OCI-LY7 (cell line): ENCODE measurements around the gene CEP57L1. TPM values are rescaled to one million over a fixed set of nuclear protein-coding genes. Genes with fewer than 3 reads are reported as not detected.

ENCODE experiments used
- BruUV-seq: library from RNA; stranded (reverse); fragments of 400-500 nt; replicated peaks from 2 replicates; lab custom pipeline; 2021; lab: Mats Ljungman, UMichigan
- CTCF ChIA-PET: fragments of 300-600 bp; sonication (Branson Sonifier 250); formaldehyde crosslinking; loops from one replicate; lab custom pipeline; 2022; ENCODE audit warnings: antibody characterized with exemption; ENCODE audit not compliant: unreplicated experiment; lab: Charles Lee
- POLR2A ChIA-PET: fragments of 300-600 bp; sonication (Branson Sonifier 250); formaldehyde crosslinking; loops from one replicate; lab custom pipeline; 2022; ENCODE audit warnings: antibody characterized with exemption; lab: Charles Lee
- DNase-seq: peaks from one replicate; pipeline ENCODE4 v3.0.0-alpha.2; 2015; ENCODE audit warnings: low spot score
- H2AFZ ChIP-seq: fragments of 200-600 bp; sonication (generic), shearing (Covaris generic); 2 replicates; pipeline ENCODE4 v1.6.1; 2014; ENCODE audit warnings: mild to moderate bottlenecking, antibody characterized with exemption, low read length, moderate library complexity
- H3K27ac ChIP-seq: fragments of 200-600 bp; sonication (generic); 2 replicates; pipeline ENCODE4 v1.5.1; 2014; ENCODE audit warnings: mixed run types, low read depth, mild to moderate bottlenecking, moderate library complexity, low read length, inconsistent platforms; ENCODE audit not compliant: poor library complexity, severe bottlenecking
- H3K36me3 ChIP-seq: fragments of 200-600 bp; sonication (generic); 2 replicates; pipeline ENCODE4 v1.6.1; 2014; ENCODE audit warnings: mild to moderate bottlenecking, antibody characterized with exemption, low read length, moderate library complexity, mixed read lengths; ENCODE audit not compliant: insufficient read depth
- H3K4me1 ChIP-seq: fragments of 200-600 bp; sonication (generic); 2 replicates; pipeline ENCODE4 v1.5.1; 2014; ENCODE audit warnings: mild to moderate bottlenecking, low read length; ENCODE audit not compliant: insufficient read depth, poor library complexity, severe bottlenecking
- H3K4me2 ChIP-seq: fragments of 200-600 bp; sonication (generic); 2 replicates; pipeline ENCODE4 v1.6.1; 2014; ENCODE audit warnings: mild to moderate bottlenecking, low read length
- H3K4me3 ChIP-seq: fragments of 200-600 bp; sonication (generic); 2 replicates; pipeline ENCODE4 v1.5.1; 2014; ENCODE audit warnings: mild to moderate bottlenecking, low read depth, low read length; ENCODE audit not compliant: poor library complexity, severe bottlenecking
- H3K79me2 ChIP-seq: fragments of 200-600 bp; sonication (generic); 2 replicates; pipeline ENCODE4 v1.6.1; 2016; ENCODE audit warnings: low read depth, mild to moderate bottlenecking, low read length, moderate library complexity, mixed read lengths; ENCODE audit not compliant: insufficient read depth
- H3K9me2 ChIP-seq: fragments of 200-600 bp; sonication (generic); 2 replicates; pipeline ENCODE4 v1.6.1; 2016; ENCODE audit warnings: mild to moderate bottlenecking, low read length, mixed read lengths; ENCODE audit not compliant: insufficient read depth
- H3K9me3 ChIP-seq: fragments of 200-600 bp; sonication (generic); 2 replicates; pipeline ENCODE4 v1.6.1; 2014; ENCODE audit warnings: mild to moderate bottlenecking, mixed run types, low read length, mixed read lengths
- H4K20me1 ChIP-seq: fragments of 200-600 bp; sonication (generic); 2 replicates; pipeline ENCODE4 v1.6.1; 2014; ENCODE audit warnings: mild to moderate bottlenecking, antibody characterized with exemption, low read length, moderate library complexity, mixed read lengths; ENCODE audit not compliant: insufficient read depth
- CTCF ChIP-seq: fragments of 200-600 bp; sonication (generic); conservative IDR thresholded peaks from 2 replicates; pipeline ENCODE4 v1.5.1; 2014; ENCODE audit warnings: mild to moderate bottlenecking, antibody characterized with exemption, low read length, moderate library complexity, mixed read lengths
- EZH2phosphoT487 ChIP-seq: fragments of 200-600 bp; sonication (generic); IDR thresholded peaks from 2 replicates; pipeline ENCODE4 v1.6.1; 2018; ENCODE audit warnings: low read depth, borderline replicate concordance, mild to moderate bottlenecking, mixed run types, antibody characterized with exemption, low read length, moderate library complexity, mixed read lengths
- intact Hi-C: fragments of 100-400 bp; cut with micrococcal nuclease; formaldehyde crosslinking; loops from one replicate; pipeline ENCODE4 v1.10.0; 2022; ENCODE audit not compliant: unreplicated experiment
- total RNA-seq, 2 experiments: library from RNA; depleted of rRNA in 1 of 2; stranded (reverse); fragments of >200 nt in 1 of 2; shearing (Covaris generic) in 1 of 2; gene quantifications; 2 replicates each; pipeline ENCODE4 v1.2.3, GENCODE V29; 2014 to 2022

CEP57L1 gene
- total RNA-seq, 2 experiments from 2014 or later, result 22.7 to 28.2 TPM

- H3K9me2 ChIP-seq, result no peaks in the 10 kb centered on the region
- H3K4me3 ChIP-seq, result no peak overlapping the region
- H3K4me1 ChIP-seq, result peaks cover 22% of the 10 kb centered on the region
- no peaks in the 10 kb centered on the region for H4K20me1 ChIP-seq
- ChIA-PET CTCF (no interaction called here), POLR2A (interaction anchor here (0.7 to 1.0 kb wide), 2 partner anchors 9 to 20 kb away, joined by 4 read pairs; no protein-coding TSS in a partner anchor)
- H2AFZ ChIP-seq, result no peak overlapping the region
- H3K4me2 ChIP-seq, result no peak overlapping the region
- BruUV-seq, result no TSS peak
- H3K27ac ChIP-seq, result no peak overlapping the region
- no peaks in the 10 kb centered on the region; the same call in 1 of the 2 replicates for H3K79me2 ChIP-seq
- H3K36me3 ChIP-seq, result no peaks in the 10 kb centered on the region; the same call in 1 of the 2 replicates
- TF ChIP-seq EZH2phosphoT487 (no peak), CTCF (no peak)
- no peak for DNase-seq
- intact Hi-C loops, result no loop called here
- H3K9me3 ChIP-seq, result peaks cover 6% of the 10 kb centered on the region; the same call in 1 of the 2 replicates
These were observed 46.5 kb upstream of the CEP57L1 start for GRCh38 chr6:109048670-109049415.

GRCh38 chr6:109050012-109050411 lies 45.3 kb upstream of the CEP57L1 start:
- ChIA-PET CTCF (interaction anchor here (1.0 kb wide), 1 partner anchor 21 kb away, joined by 3 read pairs; no protein-coding TSS in a partner anchor), POLR2A (interaction anchor here (0.6 to 1.3 kb wide), 8 partner anchors 9 to 282 kb away, joined by 3 to 5 read pairs (median 4); no protein-coding TSS in a partner anchor)
- BruUV-seq, result no TSS peak

More at GRCh38 chr6:109050012-109050411, 45.3 kb upstream of the CEP57L1 start:
- Histone ChIP-seq H3K4me2 (no peak overlapping the region), H3K27ac (no peak overlapping the region), H3K9me3 (peaks cover 6% of the 10 kb centered on the region; the same call in 1 of the 2 replicates), H4K20me1 (no peaks in the 10 kb centered on the region), H3K4me3 (no peak overlapping the region), H2AFZ (no peak overlapping the region), H3K9me2 (no peaks in the 10 kb centered on the region), H3K4me1 (peaks cover 22% of the 10 kb centered on the region), H3K36me3 (no peaks in the 10 kb centered on the region; the same call in 1 of the 2 replicates), H3K79me2 (no peaks in the 10 kb centered on the region; the same call in 1 of the 2 replicates)
- intact Hi-C loops, result loop anchor here (5.0 kb wide), 1 partner anchor 138 kb away; no protein-coding TSS in a partner anchor
- DNase-seq, result no peak
- TF ChIP-seq EZH2phosphoT487, result no peak
- TF ChIP-seq CTCF, result no peak
